ENCODE measurements around the gene SFTPA2. TPM values are rescaled to one million over a fixed set of nuclear protein-coding genes. Genes with fewer than 3 reads are reported as not detected.

SFTPA2 gene
- total RNA-seq, 1 donor from 2014 or later: not detected

DNA sequence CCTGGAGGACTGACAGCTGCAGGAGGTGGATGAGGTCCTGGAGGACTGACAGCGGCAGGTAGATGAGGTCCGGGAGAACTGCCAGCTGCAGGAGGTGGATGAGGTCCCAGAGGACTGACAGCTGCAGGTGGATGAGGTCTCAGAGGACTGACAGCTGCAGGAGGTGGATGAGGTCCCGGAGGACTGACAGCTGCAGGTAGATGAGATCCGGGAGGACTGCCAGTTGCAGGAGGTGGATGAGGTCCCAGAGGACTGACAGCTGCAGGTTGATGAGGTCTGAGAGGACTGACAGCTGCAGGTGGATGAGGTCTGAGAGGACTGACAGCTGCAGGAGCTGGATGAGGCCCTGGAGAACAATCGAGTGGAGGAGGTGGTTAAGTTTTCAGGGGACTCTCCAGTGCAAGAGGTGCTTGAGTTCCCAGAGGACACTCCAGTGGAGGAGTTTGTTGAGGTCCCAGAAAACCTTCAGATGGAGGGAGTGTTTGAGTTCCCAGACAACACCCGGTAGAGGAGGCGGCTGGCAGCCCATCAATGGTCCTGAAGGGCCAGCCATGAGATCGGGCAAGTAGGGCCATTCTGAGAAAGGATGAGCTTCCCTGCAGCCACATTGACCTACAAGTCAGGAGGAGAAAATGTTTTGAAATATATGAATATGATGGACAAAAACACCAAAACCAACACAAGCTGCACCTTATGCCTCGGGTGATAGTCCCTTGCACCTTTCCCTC, 52.6 kb downstream of the SFTPA2 start:
- TF ChIP-seq, protein P1, sequence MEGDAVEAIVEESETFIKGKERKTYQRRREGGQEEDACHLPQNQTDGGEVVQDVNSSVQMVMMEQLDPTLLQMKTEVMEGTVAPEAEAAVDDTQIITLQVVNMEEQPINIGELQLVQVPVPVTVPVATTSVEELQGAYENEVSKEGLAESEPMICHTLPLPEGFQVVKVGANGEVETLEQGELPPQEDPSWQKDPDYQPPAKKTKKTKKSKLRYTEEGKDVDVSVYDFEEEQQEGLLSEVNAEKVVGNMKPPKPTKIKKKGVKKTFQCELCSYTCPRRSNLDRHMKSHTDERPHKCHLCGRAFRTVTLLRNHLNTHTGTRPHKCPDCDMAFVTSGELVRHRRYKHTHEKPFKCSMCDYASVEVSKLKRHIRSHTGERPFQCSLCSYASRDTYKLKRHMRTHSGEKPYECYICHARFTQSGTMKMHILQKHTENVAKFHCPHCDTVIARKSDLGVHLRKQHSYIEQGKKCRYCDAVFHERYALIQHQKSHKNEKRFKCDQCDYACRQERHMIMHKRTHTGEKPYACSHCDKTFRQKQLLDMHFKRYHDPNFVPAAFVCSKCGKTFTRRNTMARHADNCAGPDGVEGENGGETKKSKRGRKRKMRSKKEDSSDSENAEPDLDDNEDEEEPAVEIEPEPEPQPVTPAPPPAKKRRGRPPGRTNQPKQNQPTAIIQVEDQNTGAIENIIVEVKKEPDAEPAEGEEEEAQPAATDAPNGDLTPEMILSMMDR (IDR thresholded peaks at IDR 0.05): no peak
- H3K27me3 ChIP-seq: no peaks in the 10 kb centered on the region
- DNase-seq (ENCODE audit: low spot score in 2 of 2): no peak
- no peak overlapping the region for H3K4me3 ChIP-seq
- H3K36me3 ChIP-seq: no peaks in the 10 kb centered on the region
- no peaks in the 10 kb centered on the region for H3K4me1 ChIP-seq
- no peak overlapping the region for H3K27ac ChIP-seq
- H3K9me3 ChIP-seq: no peaks in the 10 kb centered on the region
- intact Hi-C loops (cut with DNase I): loop anchor here (10.0 kb wide), 1 partner anchor 637 kb away; no protein-coding TSS in a partner anchor

Other genes with a start within 250 kb of the SFTPA2 start
- gene PPIF, start 212.9 kb downstream of the SFTPA2 start, total RNA-seq: 172 TPM
- gene ZCCHC24, start 114.8 kb downstream of the SFTPA2 start, total RNA-seq: 180 TPM
- gene EIF5AL1, start 47.9 kb downstream of the SFTPA2 start, total RNA-seq: 0.21 TPM
- gene SFTPA1, start 50.5 kb upstream of the SFTPA2 start, total RNA-seq: not detected
- gene NUTM2B, start 142.8 kb upstream of the SFTPA2 start, total RNA-seq: 4.5 TPM